HCT116 (cell line): ENCODE data around the gene BPIFB4. TPM values are rescaled to one million over a fixed set of nuclear protein-coding genes. Genes with fewer than 3 reads are reported as not detected.

Source experiments
- ATAC-seq: fragments of 200-7000 bp; cut with Tn5 transposase; 2 replicates; pipeline ENCODE4 v1.9.1; 2020; ENCODE audit warnings: mild to moderate bottlenecking, moderate library complexity
- BruUV-seq: library from RNA; stranded (reverse); fragments of 400-500 nt; replicated peaks from 2 replicates; lab custom pipeline; 2021; lab: Mats Ljungman, UMichigan
- CTCF ChIA-PET: fragments of 300-600 bp; sonication (Branson Sonifier 250); formaldehyde crosslinking; loops from one replicate; lab custom pipeline; 2021; ENCODE audit warnings: antibody characterized with exemption; lab: Charles Lee
- POLR2A ChIA-PET: fragments of 300-600, 350-600 bp; sonication (Branson Sonifier 250); formaldehyde crosslinking; loops from one replicate; lab custom pipeline; 2021; ENCODE audit warnings: antibody characterized with exemption; lab: Charles Lee
- RAD21 ChIA-PET, 2 experiments: fragments of 300-600 bp; sonication (Branson Sonifier 250); formaldehyde crosslinking; loops; one replicate each; lab custom pipeline; 2023; ENCODE audit warnings: low total read pairs in 2 of 2; ENCODE audit not compliant: uncharacterized antibody in 2 of 2, unreplicated experiment in 2 of 2, low non-redundant PET in 1 of 2; lab: Charles Lee
- DNase-seq: peaks from one replicate; pipeline ENCODE4 v3.0.0-alpha.2; 2010; ENCODE audit warnings: low read depth, low spot score
- H2AFZ ChIP-seq: fragments of 200-600 bp; shearing (Covaris generic), sonication (generic); 2 replicates; pipeline ENCODE4 v1.6.1; 2017; ENCODE audit warnings: low read depth, mixed run types, mixed read lengths, antibody characterized with exemption, low read length; ENCODE audit not compliant: poor library complexity, severe bottlenecking
- H3K27ac ChIP-seq: 2 replicates; pipeline ENCODE4 v1.5.1; 2012; ENCODE audit warnings: low read depth, low read length
- H3K27me3 ChIP-seq: fragments of 200-600 bp; sonication (generic); 2 replicates; pipeline ENCODE4 v1.6.1; 2016; ENCODE audit warnings: mixed run types, low read length, mixed read lengths; ENCODE audit not compliant: insufficient read depth
- H3K36me3 ChIP-seq, 2 experiments: fragments of 200-500 bp in 1 of 2; fragments of 200-600 bp in 1 of 2; sonication (Bioruptor generic) in 1 of 2; sonication (generic) in 1 of 2; 2 replicates each; pipeline versions ENCODE4 v1.5.1 to v1.6.1; 2014 to 2016; ENCODE audit warnings: low read length in 2 of 2, inconsistent platforms in 1 of 2, mixed read lengths in 1 of 2, mixed run types in 1 of 2; ENCODE audit not compliant: insufficient read depth in 2 of 2, control insufficient read depth in 1 of 2
- H3K4me1 ChIP-seq, 2 experiments: fragments of 200-600 bp in 1 of 2; sonication (generic) in 1 of 2; 2 replicates each; pipeline versions ENCODE4 v1.5.1 to v1.6.1; 2012 to 2017; ENCODE audit warnings: low read length in 2 of 2, inconsistent platforms in 1 of 2, mild to moderate bottlenecking in 1 of 2, mixed read lengths in 1 of 2, mixed run types in 1 of 2, moderate library complexity in 1 of 2; ENCODE audit not compliant: insufficient read depth in 2 of 2, control insufficient read depth in 1 of 2
- H3K4me2 ChIP-seq: fragments of 200-600 bp; sonication (generic); 2 replicates; pipeline ENCODE4 v1.6.1; 2017; ENCODE audit warnings: mixed run types, low read length, mixed read lengths
- H3K4me3 ChIP-seq, 2 experiments: fragments of 200-600 bp in 1 of 2; sonication (generic) in 1 of 2; replicated peaks in 1 of 2; 2 replicates each; pipeline ENCODE4 v1.5.1; 2011 to 2016; ENCODE audit warnings: low read length in 2 of 2, control low read depth in 1 of 2, low read depth in 1 of 2, mild to moderate bottlenecking in 1 of 2, mixed read lengths in 1 of 2, mixed run types in 1 of 2
- H3K79me2 ChIP-seq: fragments of 200-600 bp; sonication (generic); 2 replicates; pipeline ENCODE4 v1.6.1; 2017; ENCODE audit warnings: mild to moderate bottlenecking, mixed run types, low read length, moderate library complexity, mixed read lengths; ENCODE audit not compliant: insufficient read depth
- H3K9ac ChIP-seq: fragments of 200-600 bp; sonication (generic); 2 replicates; pipeline ENCODE4 v1.6.1; 2016; ENCODE audit warnings: low read length, mixed read lengths
- H3K9me2 ChIP-seq: fragments of 200-600 bp; sonication (generic), shearing (Covaris generic); 2 replicates; pipeline ENCODE4 v1.6.1; 2017; ENCODE audit warnings: mixed run types, mild to moderate bottlenecking, moderate library complexity; ENCODE audit not compliant: insufficient read depth
- H3K9me3 ChIP-seq, 2 experiments: fragments of 200-500 bp in 1 of 2; fragments of 200-600 bp in 1 of 2; sonication (Bioruptor generic) in 1 of 2; sonication (generic) in 1 of 2; 2 replicates each; pipeline ENCODE4 v1.6.1; 2014 to 2017; ENCODE audit warnings: low read length in 2 of 2, mixed read lengths in 2 of 2, inconsistent platforms in 1 of 2, low read depth in 1 of 2, mild to moderate bottlenecking in 1 of 2, mixed run types in 1 of 2, moderate library complexity in 1 of 2; ENCODE audit not compliant: control insufficient read depth in 1 of 2, insufficient read depth in 1 of 2
- H4K20me1 ChIP-seq: fragments of 200-600 bp; sonication (generic), shearing (Covaris generic); 2 replicates; pipeline ENCODE4 v1.6.1; 2017; ENCODE audit warnings: mixed run types, mild to moderate bottlenecking, moderate library complexity; ENCODE audit not compliant: insufficient read depth
- ATF3 ChIP-seq: IDR thresholded peaks from 2 replicates; pipeline ENCODE4 v1.6.1; 2012
- CBX3 ChIP-seq: IDR thresholded peaks from 2 replicates; pipeline ENCODE4 v1.6.1; 2012; ENCODE audit warnings: low read depth
- CTCF ChIP-seq, 3 experiments: fragments of 200-600 bp in 1 of 3; sonication (generic) in 1 of 3; IDR thresholded peaks in 2 of 3; conservative IDR thresholded peaks in 1 of 3; 2 replicates each; pipeline ENCODE4 v1.5.1; 2012 to 2017; ENCODE audit warnings: low read depth in 2 of 3, low read length in 2 of 3, antibody characterized with exemption in 1 of 3, borderline replicate concordance in 1 of 3, control low read depth in 1 of 3, mild to moderate bottlenecking in 1 of 3, mixed read lengths in 1 of 3, mixed run types in 1 of 3, moderate library complexity in 1 of 3; ENCODE audit not compliant: insufficient read depth in 1 of 3
- EGR1 ChIP-seq: IDR thresholded peaks from 2 replicates; pipeline ENCODE4 v1.6.1; 2012; ENCODE audit warnings: low read depth
- ELF1 ChIP-seq: IDR thresholded peaks from 2 replicates; pipeline ENCODE4 v1.6.1; 2012; ENCODE audit warnings: low read depth, borderline replicate concordance
- EZH2 ChIP-seq: fragments of 200-600 bp; sonication (generic); IDR thresholded peaks from 2 replicates; pipeline ENCODE4 v1.6.1; 2017; ENCODE audit warnings: antibody characterized with exemption, mixed run types
- FOSL1 ChIP-seq: IDR thresholded peaks from 2 replicates; pipeline ENCODE4 v1.6.1; 2012; ENCODE audit warnings: low read depth
- JUND ChIP-seq: IDR thresholded peaks from 2 replicates; pipeline ENCODE4 v1.6.1; 2012
- POLR2AphosphoS5 ChIP-seq: IDR thresholded peaks from 2 replicates; pipeline ENCODE4 v1.6.1; 2011; ENCODE audit warnings: mild to moderate bottlenecking, low read depth, low read length, moderate library complexity
- RAD21 ChIP-seq: IDR thresholded peaks from 2 replicates; pipeline ENCODE4 v1.6.1; 2012; ENCODE audit warnings: low read depth, mild to moderate bottlenecking
- REST ChIP-seq: IDR thresholded peaks from 2 replicates; pipeline ENCODE4 v1.6.1; 2012; ENCODE audit warnings: low read depth
- SIN3A ChIP-seq: IDR thresholded peaks from 2 replicates; pipeline ENCODE4 v1.6.1; 2012; ENCODE audit warnings: low read depth
- SP1 ChIP-seq: IDR thresholded peaks from 2 replicates; pipeline ENCODE4 v1.6.1; 2012; ENCODE audit warnings: low read depth
- SRF ChIP-seq: IDR thresholded peaks from 2 replicates; pipeline ENCODE4 v1.6.1; 2012; ENCODE audit warnings: low read depth
- TCF7L2 ChIP-seq: IDR thresholded peaks from 2 replicates; pipeline ENCODE4 v1.7.0; 2011; ENCODE audit warnings: borderline replicate concordance, inconsistent platforms; ENCODE audit not compliant: insufficient read depth, insufficient read length; ENCODE audit errors: extremely low read depth
- ZFX ChIP-seq: fragments of 450-650 bp; IDR thresholded peaks from 2 replicates; pipeline ENCODE4 v1.6.1; 2017
- ZNF274 ChIP-seq: fragments of 200-500 bp; sonication (Bioruptor generic); IDR thresholded peaks from 2 replicates; pipeline ENCODE4 v1.6.1; 2014; ENCODE audit warnings: mild to moderate bottlenecking, low read depth, low read length, inconsistent platforms
- intact Hi-C: fragments of 100-400 bp; cut with micrococcal nuclease; formaldehyde crosslinking; loops from 2 replicates; pipeline ENCODE4 v1.10.0; 2022
- total RNA-seq: library from RNA; stranded (reverse); gene quantifications from one replicate; pipeline ENCODE4 v1.2.1, GENCODE V29; 2021; ENCODE audit not compliant: unreplicated experiment
- TF ChIP-seq, protein P1 (sequence below): IDR thresholded peaks from 2 replicates; pipeline ENCODE4 v1.6.1; 2012
- TF ChIP-seq, protein P2 (sequence below): IDR thresholded peaks from 2 replicates; pipeline ENCODE4 v1.6.1; 2011; ENCODE audit warnings: mild to moderate bottlenecking, low read length, moderate library complexity; ENCODE audit not compliant: insufficient replicate concordance; ENCODE audit errors: extremely low read depth

Gene BPIFB4
- total RNA-seq, 1 experiment from 2014 or later: not detected

DNA sequence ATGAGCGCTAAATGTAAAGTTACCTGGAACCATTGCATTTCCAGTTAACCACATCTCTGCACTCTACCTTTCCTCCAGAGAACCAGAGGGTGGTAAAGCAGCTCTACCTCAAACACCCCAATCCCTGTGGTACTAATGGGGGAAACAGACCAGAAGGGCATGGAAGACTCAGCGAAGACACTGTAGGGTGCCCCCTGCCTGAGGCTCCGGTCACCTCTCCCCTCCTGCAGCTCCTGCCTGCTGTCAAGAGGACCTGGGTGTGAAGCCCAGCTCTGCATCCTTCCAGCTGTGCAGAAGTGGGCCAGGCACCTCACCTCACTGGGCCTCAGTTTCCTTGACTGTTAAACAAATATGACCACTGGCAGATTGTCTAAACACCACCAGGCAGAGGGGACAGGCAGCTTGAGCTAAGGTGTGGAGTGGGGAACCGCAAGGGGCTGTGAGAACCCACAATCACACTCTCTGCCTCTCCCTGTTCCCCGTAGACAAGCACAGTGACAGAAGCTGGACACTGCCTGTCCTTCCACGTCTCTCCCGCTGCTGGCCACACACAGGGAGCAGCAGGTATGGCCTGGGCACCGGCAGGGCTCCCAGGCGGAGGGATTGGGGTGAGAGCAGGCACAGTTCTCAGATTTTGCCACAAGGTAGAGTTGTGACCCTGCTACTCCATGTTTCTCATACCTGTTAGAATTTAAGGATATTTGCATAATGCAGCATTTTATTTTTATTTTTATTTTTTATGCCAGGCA lies 79.4 kb downstream of the BPIFB4 start:
- RAD21 ChIA-PET: no interaction called here

More for the DNA sequence above, 79.4 kb downstream of the BPIFB4 start:
- Histone ChIP-seq H3K9me2 (no peaks in the 10 kb centered on the region), H3K4me2 (no peak overlapping the region), H3K4me3 (no peak overlapping the region), H3K36me3 (no peaks in the 10 kb centered on the region), H3K27me3 (peaks cover 44% of the 10 kb centered on the region), H2AFZ (no peak overlapping the region), H3K27ac (no peak overlapping the region), H3K9me3 (no peaks in the 10 kb centered on the region), H3K4me1 (no peaks in the 10 kb centered on the region), H3K79me2 (no peaks in the 10 kb centered on the region), H3K9ac (no peak overlapping the region), H4K20me1 (no peaks in the 10 kb centered on the region)
- intact Hi-C loops: no loop called here
- DNase-seq: no peak
- POLR2A ChIA-PET: no interaction called here
- CTCF ChIA-PET: no interaction called here
- TF ChIP-seq ZNF274: no peak
- TF ChIP-seq SP1: no peak
- TF ChIP-seq POLR2AphosphoS5: no peak
- TF ChIP-seq RAD21: no peak
- TF ChIP-seq, protein P1, sequence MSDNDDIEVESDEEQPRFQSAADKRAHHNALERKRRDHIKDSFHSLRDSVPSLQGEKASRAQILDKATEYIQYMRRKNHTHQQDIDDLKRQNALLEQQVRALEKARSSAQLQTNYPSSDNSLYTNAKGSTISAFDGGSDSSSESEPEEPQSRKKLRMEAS: no peak
- TF ChIP-seq CBX3: no peak
- TF ChIP-seq REST: no peak
- no peak for TF ChIP-seq CTCF (IDR thresholded peaks at IDR 0.05 in 2 of 3, conservative IDR thresholded peaks at IDR 0.05 in 1 of 3; ENCODE audit: borderline replicate concordance in 1 of 3, insufficient read depth in 1 of 3, low read depth in 2 of 3, low read length in 2 of 3)
- TF ChIP-seq JUND: no peak
- no peak for TF ChIP-seq EGR1
- no peak for TF ChIP-seq TCF7L2
- TF ChIP-seq SRF: no peak
- no peak for TF ChIP-seq ATF3
- TF ChIP-seq, protein P2, sequence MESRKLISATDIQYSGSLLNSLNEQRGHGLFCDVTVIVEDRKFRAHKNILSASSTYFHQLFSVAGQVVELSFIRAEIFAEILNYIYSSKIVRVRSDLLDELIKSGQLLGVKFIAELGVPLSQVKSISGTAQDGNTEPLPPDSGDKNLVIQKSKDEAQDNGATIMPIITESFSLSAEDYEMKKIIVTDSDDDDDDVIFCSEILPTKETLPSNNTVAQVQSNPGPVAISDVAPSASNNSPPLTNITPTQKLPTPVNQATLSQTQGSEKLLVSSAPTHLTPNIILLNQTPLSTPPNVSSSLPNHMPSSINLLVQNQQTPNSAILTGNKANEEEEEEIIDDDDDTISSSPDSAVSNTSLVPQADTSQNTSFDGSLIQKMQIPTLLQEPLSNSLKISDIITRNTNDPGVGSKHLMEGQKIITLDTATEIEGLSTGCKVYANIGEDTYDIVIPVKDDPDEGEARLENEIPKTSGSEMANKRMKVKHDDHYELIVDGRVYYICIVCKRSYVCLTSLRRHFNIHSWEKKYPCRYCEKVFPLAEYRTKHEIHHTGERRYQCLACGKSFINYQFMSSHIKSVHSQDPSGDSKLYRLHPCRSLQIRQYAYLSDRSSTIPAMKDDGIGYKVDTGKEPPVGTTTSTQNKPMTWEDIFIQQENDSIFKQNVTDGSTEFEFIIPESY: no peak
- no peak for TF ChIP-seq ELF1
- TF ChIP-seq FOSL1: no peak
- TF ChIP-seq SIN3A: no peak
- TF ChIP-seq ZFX: no peak
- no peak for TF ChIP-seq EZH2
- BruUV-seq: no TSS peak
- no peak; the same call in 1 of the 2 replicates for ATAC-seq
